Heart right ventricle (tissue), 16 donors: ENCODE data around the gene FGFR1OP2. TPM values are rescaled to one million over a fixed set of nuclear protein-coding genes. Genes with fewer than 3 reads are reported as not detected.

ENCODE experiments used
- ATAC-seq, 8 donors: fragments of 200-7000 bp; cut with Tn5 transposase; one replicate each; pipeline ENCODE4 v1.9.1; 2020; ENCODE audit warnings: mild to moderate bottlenecking in 8 of 8, moderate library complexity in 8 of 8, moderate number of reproducible peaks in 1 of 8
- DNase-seq, 2 donors: peaks; one replicate each; pipeline ENCODE4 v3.0.0-alpha.2; 2020
- H3K27ac ChIP-seq, 10 donors: fragments of 200-600 bp; sonication (generic) in 2 of 10; one replicate each; pipeline versions ENCODE4 v1.5.0 to v1.8.0; 2020 to 2022; ENCODE audit warnings: mild to moderate bottlenecking in 3 of 10
- H3K27me3 ChIP-seq, 7 donors: fragments of 200-600 bp; one replicate each; pipeline ENCODE4 v1.8.0; 2021 to 2022; ENCODE audit warnings: mild to moderate bottlenecking in 2 of 7
- H3K36me3 ChIP-seq, 9 donors: fragments of 200-600 bp; sonication (generic) in 1 of 9; one replicate each; pipeline versions ENCODE4 v1.5.0 to v1.8.0; 2020 to 2022; ENCODE audit warnings: mild to moderate bottlenecking in 2 of 9
- H3K4me1 ChIP-seq, 9 donors: fragments of 200-600 bp; sonication (generic) in 1 of 9; one replicate each; pipeline versions ENCODE4 v1.5.0 to v1.8.0; 2020 to 2022; ENCODE audit warnings: mild to moderate bottlenecking in 4 of 9
- H3K4me3 ChIP-seq, 10 donors: fragments of 200-600 bp; sonication (generic) in 2 of 10; one replicate each; pipeline versions ENCODE4 v1.5.0 to v1.8.0; 2020 to 2022; ENCODE audit warnings: mild to moderate bottlenecking in 7 of 10, moderate library complexity in 2 of 10
- H3K9me3 ChIP-seq, 11 donors: fragments of 200-600 bp in 10 of 11; sonication (generic) in 2 of 11; one replicate each; pipeline versions ENCODE4 v1.5.0 to v1.8.0; 2013 to 2022; ENCODE audit warnings: mild to moderate bottlenecking in 2 of 11, control low read depth in 1 of 11, moderate library complexity in 1 of 11
- WGBS, 2 donors: extraction: QIAGEN DNeasy Blood & Tissue Kit; methylation state at CpG; one replicate each; pipeline ENCODE4 v1.1.7; 2013; ENCODE audit warnings: inconsistent platforms in 1 of 2; 5-methylcytosine and 5-hydroxymethylcytosine counted together
- intact Hi-C, 10 donors: fragments of 100-400 bp; cut with DNase I; formaldehyde crosslinking; loops; one replicate each; pipeline versions ENCODE4 v1.11.1 to v1.14.2; 2022
- polyA plus RNA-seq, 2 donors: library from polyadenylated mRNA; stranded (reverse); fragments of 200-250 nt; gene quantifications; one replicate each; pipeline ENCODE4 v1.2.3, GENCODE V29; 2013
- total RNA-seq, 10 donors: library from RNA; stranded (reverse); fragmentation: NEBNext Ultra II Directional in 3 of 10; extraction: Animal tissue kit (Norgen Biotek cat#: 25700) in 3 of 10; gene quantifications; one replicate each; pipeline versions ENCODE4 v1.2.1 to v1.2.4, GENCODE V29; 2021 to 2023
- TF ChIP-seq, protein P1 (sequence below), 9 donors: fragments of 200-600 bp; sonication (generic) in 2 of 9; IDR thresholded peaks; one replicate each; pipeline versions ENCODE4 v1.5.0 to v1.8.0; 2021 to 2022; ENCODE audit warnings: antibody characterized with exemption in 9 of 9, mild to moderate bottlenecking in 5 of 9, moderate library complexity in 1 of 9
- donor health status: Arrhythmogenic right ventricular cardiomyopathy.
- donor health status: ischemic (EF 13 %, LVEDD 7.1; RV severe dilation, severe dysfunction).
- donor health status: healthy with polysubstance abuse.
- donor health status: DM: no; HTN: yes; CAD: no.
- donor health status: DM: no; HTN: no; CAD: no.
- donor health status: ischemic (EF 25% LVEDD 6.9; RV normal size, moderate dysfunction).
- donor health status: ischemic (EF 25% LVEDD 5.7; RV mildly dilated, moderate dysfunction).
- donor health status: healthy.
- donor health status: DM: yes; HTN: yes; CAD: no.
- donor health status: Ischemic cardiomyopathy.
- donor health status: ischemic (EF 35%, LVEDD 5.7; RV mildly dilated, moderate dysfunction).
- donor health status: nonischemic (EF 11% LVEDD 7.7; RV severe dilation, severe dysfunction).
- donor health status: DM: yes; HTN: yes; CAD: no.
- donor health status: PGD.
- donor health status: ischemic (EF 29% LVEDD 5.4; RV normal size, mild dysfunction).
- donor health status: nonischemic (EF 23%, LVEDD 6.1; RV moderate dilation, normal function).

Gene FGFR1OP2
- total and polyA plus RNA-seq, 12 donors = 22.3 to 41.6 (median 27.9) TPM

DNA sequence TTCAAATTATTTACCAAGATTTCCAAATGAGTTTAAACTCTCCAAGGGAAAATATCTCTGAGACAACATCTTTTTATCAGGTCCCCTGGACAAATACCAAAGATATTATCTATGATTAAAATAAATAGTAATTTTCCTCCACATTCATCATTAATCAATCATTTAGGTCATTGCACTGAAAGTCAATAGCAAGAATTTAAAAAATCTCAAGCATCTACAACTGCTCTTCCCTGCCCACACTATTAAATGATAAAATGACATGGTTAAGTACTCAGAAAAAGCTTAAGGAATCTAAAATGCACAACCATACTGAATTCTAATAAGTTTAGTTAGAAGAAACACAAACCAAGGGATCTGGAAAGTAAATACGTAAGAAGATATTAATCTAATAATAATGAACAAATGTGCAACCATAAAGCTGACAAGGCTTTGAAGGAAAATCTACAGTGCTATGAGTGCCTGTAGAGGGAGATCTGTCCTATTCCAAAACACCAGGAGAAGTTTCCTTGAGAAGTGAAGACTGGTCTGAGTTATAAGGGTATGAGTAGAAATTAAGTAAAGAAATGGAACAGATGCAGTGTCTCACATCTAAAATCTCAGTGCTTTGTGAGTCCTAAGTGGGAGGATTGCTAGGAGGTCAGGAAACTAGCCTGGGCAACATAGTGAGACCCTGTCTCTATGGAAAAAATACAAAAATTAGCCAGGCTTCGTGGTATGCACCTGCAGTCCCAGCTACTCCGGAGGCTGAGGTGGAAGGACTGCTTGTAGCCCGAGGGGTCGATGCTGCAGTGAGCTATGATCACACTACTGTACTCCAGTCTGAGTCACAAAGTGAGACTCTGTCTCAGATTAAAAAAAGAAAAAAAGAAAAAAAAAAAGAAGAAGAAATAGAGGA lies 19.7 kb upstream of the FGFR1OP2 start:
- Histone ChIP-seq H3K9me3 (no peaks in the 10 kb centered on the region), H3K27ac (no peak overlapping the region), H3K27me3 (no peaks in the 10 kb centered on the region), H3K4me1 (peaks cover 0 to 1% (median 0%) of the 10 kb centered on the region in 9 donors), H3K36me3 (peaks cover 0 to 100% (median 16%) of the 10 kb centered on the region in 9 donors), H3K4me3 (no peak overlapping the region)
- intact Hi-C loops = no loop called here
- ATAC-seq = no peak
- 88 to 90% methylated on average over 5 of the region's 5 CpGs for WGBS, 2 donors
- TF ChIP-seq, protein P1, sequence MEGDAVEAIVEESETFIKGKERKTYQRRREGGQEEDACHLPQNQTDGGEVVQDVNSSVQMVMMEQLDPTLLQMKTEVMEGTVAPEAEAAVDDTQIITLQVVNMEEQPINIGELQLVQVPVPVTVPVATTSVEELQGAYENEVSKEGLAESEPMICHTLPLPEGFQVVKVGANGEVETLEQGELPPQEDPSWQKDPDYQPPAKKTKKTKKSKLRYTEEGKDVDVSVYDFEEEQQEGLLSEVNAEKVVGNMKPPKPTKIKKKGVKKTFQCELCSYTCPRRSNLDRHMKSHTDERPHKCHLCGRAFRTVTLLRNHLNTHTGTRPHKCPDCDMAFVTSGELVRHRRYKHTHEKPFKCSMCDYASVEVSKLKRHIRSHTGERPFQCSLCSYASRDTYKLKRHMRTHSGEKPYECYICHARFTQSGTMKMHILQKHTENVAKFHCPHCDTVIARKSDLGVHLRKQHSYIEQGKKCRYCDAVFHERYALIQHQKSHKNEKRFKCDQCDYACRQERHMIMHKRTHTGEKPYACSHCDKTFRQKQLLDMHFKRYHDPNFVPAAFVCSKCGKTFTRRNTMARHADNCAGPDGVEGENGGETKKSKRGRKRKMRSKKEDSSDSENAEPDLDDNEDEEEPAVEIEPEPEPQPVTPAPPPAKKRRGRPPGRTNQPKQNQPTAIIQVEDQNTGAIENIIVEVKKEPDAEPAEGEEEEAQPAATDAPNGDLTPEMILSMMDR (IDR thresholded peaks at IDR 0.05) = peak in 3 of 9 donors; percentile 8 to 26 (median 22)
- no peak for DNase-seq

DNA sequence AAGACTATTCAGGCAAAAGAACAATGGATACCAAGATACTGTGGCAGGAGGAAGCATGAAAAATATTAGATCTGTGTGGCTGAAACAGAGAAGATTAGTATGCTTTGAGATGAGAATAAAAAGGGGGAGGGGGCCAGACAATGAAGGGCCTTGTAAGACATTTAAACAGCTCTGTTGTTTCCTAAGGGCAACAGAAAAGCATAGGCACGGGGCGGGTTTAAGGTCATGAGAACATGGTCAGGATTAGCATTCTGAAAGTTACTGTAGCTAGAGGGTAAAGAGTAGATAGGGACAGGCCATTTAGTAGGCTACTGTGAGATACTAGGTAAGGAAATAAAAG lies 19.1 kb upstream of the FGFR1OP2 start:
- ATAC-seq (no peak), DNase-seq (no peak)
- peaks cover 0 to 100% (median 22%) of the 10 kb centered on the region in 9 donors for H3K36me3 ChIP-seq
- no peaks in the 10 kb centered on the region for H3K27me3 ChIP-seq
- intact Hi-C loops = no loop called here
- no peaks in the 10 kb centered on the region for H3K4me1 ChIP-seq
- H3K9me3 ChIP-seq = no peaks in the 10 kb centered on the region
- no peak overlapping the region for H3K4me3 ChIP-seq
- 89 to 97% methylated on average over 2 of the region's 2 CpGs for WGBS, 2 donors
- TF ChIP-seq, protein P1 (IDR thresholded peaks at IDR 0.05) = no peak
- no peak overlapping the region for H3K27ac ChIP-seq

DNA sequence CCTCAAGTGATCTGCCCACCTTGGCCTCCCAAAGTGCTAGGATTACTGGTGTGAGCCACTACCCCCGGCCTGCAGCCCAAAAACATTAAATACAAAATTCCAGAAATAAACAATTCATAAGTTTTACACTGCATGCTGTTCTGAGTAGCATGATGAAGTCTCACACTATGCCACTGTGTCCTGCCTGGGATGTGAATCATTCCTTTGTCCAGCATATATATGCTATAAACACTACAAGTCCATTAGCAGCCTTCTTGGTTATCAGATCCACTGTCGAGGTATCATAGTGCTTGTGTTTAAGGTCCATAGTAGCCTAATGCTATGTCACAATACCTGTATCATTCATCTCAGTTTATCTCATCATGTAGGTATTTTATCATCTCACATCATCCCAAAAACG lies 16.4 kb upstream of the FGFR1OP2 start:
- Histone ChIP-seq H3K27ac (no peak overlapping the region), H3K4me1 (no peaks in the 10 kb centered on the region), H3K4me3 (no peak overlapping the region), H3K27me3 (no peaks in the 10 kb centered on the region), H3K9me3 (no peaks in the 10 kb centered on the region), H3K36me3 (peaks cover 0 to 100% (median 32%) of the 10 kb centered on the region in 9 donors)
- 85 to 91% methylated on average over 3 of the region's 3 CpGs for WGBS, 2 donors
- ATAC-seq (no peak), DNase-seq (no peak)
- TF ChIP-seq, protein P1 (IDR thresholded peaks at IDR 0.05) = no peak
- intact Hi-C loops = no loop called here

DNA sequence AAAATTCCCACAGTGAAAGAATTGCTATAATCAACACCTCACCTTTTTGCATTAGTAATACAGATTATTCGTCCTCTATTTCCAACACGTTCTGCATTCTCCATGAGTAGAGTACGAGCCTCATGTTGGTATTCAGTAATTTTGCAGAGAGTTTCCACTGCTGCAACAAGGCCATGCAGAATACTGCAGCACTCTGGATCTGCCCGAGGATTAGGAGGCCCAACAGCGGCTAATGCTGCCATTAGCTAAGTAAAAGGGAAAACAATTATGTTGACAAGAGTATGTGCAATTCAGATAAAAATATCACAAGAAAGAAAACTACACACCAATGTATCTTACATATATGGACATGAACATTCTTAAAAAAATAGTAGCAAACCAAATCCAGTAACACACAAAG lies 9.6 kb upstream of the FGFR1OP2 start:
- intact Hi-C loops = no loop called here
- no peak for DNase-seq
- ATAC-seq = no peak
- H3K27ac ChIP-seq = no peak overlapping the region
- H3K4me1 ChIP-seq = no peaks in the 10 kb centered on the region
- no peaks in the 10 kb centered on the region for H3K9me3 ChIP-seq
- H3K27me3 ChIP-seq = no peaks in the 10 kb centered on the region
- WGBS, 2 donors = 94 to 96% methylated on average over 5 of the region's 5 CpGs
- H3K36me3 ChIP-seq = peaks cover 0 to 90% (median 29%) of the 10 kb centered on the region in 9 donors
- TF ChIP-seq, protein P1 (IDR thresholded peaks at IDR 0.05) = no peak
- no peak overlapping the region for H3K4me3 ChIP-seq
